Inflammatory macrophage treated with lipopolysaccharide for 1 hour (primary cell): Measurements from ENCODE around the gene AKR1B15.
"Not testable (repeated sequence)": the region's sequence is repeated elsewhere in the genome, so short reads cannot be mapped to it uniquely, and the experiment has no call there.

ENCODE experiments used
- DNase-seq, 2 donors: peaks; one replicate each; pipeline ENCODE4 v3.0.0-alpha.2; 2020 to 2022

Gene AKR1B15

DNA sequence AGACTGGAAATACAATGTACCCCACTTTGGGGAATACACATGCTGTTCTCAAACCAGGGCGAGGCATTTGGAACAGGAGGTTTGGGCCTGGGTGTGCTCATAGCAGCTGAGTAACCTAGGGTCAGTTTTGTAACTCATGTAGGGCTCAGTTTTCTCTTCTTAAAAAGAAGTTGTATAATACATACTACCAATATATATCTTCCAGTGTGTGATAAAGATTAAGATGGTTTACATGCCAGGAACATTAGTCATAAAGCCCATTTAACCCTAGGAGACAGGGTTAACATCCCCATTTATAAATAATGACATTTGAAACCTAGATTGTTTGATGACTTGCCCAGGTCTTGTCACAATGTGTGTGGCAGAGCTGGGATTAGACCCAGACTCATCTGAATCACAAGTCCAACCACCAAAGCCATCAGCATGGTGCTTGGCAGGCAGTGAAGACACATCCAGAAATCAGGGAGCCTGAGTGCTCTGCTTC, 15.6 kb upstream of the AKR1B15 start:
- DNase-seq: no peak

GRCh38 chr7:134534633-134535032, 14.3 kb upstream of the AKR1B15 start:
- DNase-seq: no peak

- no peak for DNase-seq
These were observed 13.5 kb upstream of the AKR1B15 start for GRCh38 chr7:134535272-134535918.

GRCh38 chr7:134535919-134536299, 13.0 kb upstream of the AKR1B15 start:
- DNase-seq: no peak

GRCh38 chr7:134536558-134536957, 12.4 kb upstream of the AKR1B15 start:
- not testable (repeated sequence) for DNase-seq

- not testable (repeated sequence) for DNase-seq
These were observed 11.6 kb upstream of the AKR1B15 start for GRCh38 chr7:134537273-134537781.

DNA sequence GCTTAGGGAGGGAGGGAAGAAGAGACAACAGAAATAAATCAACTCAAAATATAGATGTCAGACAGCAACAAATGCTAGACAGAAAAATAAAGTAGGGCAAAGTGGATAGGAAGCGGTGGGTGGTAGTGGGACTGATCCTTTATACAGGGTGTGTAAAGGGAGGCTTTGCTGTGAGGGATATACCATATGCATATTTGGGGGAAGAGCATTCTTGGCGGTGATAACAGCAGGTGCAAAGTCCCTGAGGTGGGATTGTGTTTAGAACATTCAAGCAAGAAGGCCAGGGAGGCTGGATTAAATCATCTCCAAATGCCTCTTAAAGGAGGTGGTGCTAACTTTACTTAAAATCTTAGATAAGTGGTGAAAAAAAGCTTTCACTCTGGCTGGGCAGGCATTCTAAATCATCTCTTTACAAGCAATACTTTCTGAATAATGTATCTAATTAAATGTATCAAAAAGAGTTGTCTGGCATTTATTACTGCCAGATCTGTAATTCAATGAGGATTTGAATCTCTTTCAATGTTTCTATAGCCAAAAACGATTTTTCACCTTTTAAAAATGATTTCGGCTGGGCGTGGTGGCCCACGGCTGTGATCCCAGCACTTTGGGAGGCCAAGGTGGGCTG, 9.4 kb upstream of the AKR1B15 start:
- DNase-seq: no peak

DNA sequence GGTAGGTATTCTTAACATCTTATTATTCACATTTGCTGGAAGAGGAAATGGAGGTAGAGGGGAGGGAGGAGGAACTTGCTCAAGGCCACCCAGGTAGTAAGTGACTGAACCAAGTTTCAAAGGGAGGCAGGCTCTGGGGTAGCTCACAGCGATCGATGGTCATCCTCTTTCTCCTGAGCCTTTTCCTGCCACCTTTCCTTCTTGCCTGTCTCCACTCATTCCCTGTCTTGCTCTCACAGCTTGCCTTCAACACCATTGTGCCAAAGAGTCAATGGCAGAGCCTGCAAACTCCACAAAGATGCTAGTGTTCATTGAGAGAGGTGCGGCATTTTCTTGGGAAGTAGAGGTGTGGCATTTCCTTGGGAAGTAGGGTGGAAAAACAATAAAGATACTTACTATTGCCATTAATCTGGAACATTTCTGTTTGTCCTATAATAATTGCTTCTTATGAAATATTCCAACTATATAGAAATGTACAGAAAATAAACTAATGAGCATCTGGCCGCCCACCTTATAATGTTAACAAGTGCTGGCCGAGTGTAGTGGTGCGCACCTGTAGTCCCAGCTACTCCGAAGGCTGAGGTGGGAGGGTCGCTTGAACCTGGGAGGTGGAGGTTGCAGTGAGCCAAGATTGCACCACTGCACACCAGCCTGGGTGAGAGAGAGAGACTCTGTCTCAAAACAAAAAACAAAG, 7.3 kb upstream of the AKR1B15 start:
- DNase-seq: not testable (repeated sequence)

GRCh38 chr7:134542195-134542771, 6.6 kb upstream of the AKR1B15 start:
- no peak for DNase-seq

DNA sequence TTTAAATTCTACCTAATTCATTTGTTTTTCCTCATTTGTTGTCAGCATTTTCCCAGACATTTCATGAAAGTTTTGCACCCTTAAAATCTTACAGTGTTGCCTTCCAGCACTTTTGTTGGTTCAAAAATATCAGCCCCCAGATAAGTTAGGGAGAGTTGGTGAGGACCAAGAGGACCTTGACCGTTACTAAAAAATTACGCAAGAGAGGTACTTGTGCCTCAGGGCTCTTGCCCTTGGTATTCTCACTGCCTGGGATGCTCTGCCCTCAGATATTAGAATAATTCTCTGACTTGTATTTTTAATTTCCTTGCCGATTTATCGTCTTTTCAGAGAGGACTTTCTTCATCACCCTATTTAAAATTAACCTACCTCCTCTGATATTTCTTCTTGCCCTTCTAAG, 3.5 kb upstream of the AKR1B15 start:
- no peak for DNase-seq

GRCh38 chr7:134545918-134546317, 3.0 kb upstream of the AKR1B15 start:
- no peak for DNase-seq

- no peak for DNase-seq
These were observed 2.0 kb upstream of the AKR1B15 start for GRCh38 chr7:134546955-134547354.

- peak; percentile 25 to 83 for DNase-seq
These were observed 1.4 kb upstream of the AKR1B15 start for GRCh38 chr7:134547397-134548054.

DNA sequence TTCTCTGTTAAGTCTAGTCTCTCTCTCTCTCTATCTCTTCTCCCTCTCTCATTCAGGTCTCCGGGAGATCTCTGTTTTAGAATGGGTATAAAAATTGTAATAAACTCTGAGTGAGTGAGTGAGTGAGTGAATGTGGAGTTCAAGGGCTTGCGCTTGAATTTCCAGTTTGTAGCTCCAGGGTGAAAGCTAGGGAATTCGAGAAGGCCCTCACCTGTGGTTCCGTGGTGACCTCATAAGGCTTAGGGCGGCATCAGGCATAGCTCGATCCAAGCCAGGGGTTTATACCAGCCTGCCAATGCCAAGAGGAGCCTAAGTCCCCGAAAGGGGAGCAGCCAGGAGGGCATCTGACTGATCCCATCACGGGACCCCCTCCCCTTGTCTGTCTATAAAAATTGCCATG, 456 bp downstream of the AKR1B15 start:
- no peak for DNase-seq

DNA sequence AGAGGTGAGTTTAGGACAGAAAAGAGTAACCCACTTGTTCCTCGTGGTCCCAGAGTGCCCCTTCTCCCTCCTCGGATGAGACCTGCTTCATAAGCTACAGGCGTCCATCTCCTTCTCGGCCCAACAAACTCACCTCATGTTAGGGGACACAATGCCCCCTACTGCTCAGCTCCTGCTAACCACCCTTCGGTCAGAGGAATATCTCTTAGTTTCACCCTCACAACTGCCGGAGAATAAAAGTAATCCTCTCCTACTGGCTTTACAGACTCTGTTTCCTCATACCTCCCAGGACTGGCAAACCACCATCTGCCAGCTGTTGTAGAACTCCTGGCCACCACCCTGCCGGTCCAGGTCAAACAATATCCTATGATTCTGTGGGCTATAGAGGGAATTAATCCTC, 3.2 kb downstream of the AKR1B15 start:
- no peak for DNase-seq

GRCh38 chr7:134553976-134554375, 5.1 kb downstream of the AKR1B15 start:
- no peak for DNase-seq

DNA sequence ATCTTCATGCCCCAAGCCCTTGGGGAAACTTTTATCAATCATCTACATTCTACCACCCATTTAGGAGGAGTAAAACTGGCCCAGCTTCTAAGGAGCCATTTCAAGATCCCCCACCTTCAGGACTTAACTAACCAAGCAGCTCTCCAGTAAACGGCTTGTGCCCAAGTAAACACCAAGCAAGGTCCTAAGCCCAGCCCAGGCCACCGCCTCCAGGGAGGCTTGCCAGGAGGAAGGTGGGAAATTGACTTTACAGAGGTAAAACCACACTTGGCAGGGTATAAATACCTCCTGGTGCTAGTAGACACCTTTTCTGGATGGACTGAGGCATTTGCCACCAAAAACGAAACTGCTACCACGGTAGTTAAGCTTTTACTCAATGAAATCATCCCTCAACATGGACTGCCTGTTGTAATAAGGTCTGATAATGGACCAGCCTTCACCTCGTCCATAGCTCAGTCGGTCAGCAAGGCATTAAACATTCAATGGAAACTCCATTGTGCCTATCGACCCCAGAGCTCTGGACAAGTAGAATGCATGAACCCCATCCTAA, 5.6 kb downstream of the AKR1B15 start:
- DNase-seq: no peak

DNA sequence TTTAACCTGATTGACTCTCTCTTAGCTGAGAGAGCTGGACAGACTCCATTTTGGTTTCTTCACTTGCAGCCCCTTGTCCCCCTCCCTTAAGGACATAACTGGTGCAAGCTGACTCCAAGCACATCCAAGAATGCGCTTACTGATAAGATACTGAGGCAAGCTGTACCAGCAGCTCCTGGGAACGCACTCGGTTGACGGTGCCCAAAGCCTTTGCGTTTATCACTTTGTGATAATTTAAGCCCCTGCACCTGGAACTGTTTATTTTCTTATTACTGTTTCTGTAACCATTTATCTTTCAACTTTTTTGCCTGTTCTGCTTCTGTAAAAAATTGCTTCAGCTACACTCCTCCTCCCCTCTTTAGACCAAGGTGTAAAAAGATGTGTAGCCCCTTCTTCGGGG, 8.5 kb downstream of the AKR1B15 start:
- no peak for DNase-seq

DNA sequence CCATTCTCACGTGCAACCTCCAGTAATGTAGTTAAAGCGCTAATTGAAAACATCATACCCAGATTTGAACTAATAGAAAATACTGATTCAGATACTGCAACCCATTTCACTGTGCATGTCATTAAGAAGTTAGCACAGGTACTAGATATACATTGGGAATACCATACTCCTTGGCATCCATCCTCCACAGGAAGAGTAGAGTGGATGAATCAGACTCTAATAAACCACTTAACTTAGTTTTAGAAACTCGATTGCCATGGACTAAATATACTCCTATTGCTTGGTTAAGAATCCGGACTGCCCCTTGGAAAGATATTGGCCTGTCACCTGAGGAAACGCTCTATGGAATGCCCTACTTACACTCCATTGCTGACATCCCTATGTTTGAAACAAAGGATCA, 9.5 kb downstream of the AKR1B15 start:
- DNase-seq: no peak

GRCh38 chr7:134561616-134562015, 12.7 kb downstream of the AKR1B15 start:
- DNase-seq: not testable (repeated sequence)

GRCh38 chr7:134562136-134562535, 13.2 kb downstream of the AKR1B15 start:
- DNase-seq: no peak

GRCh38 chr7:134563398-134563749, 14.5 kb downstream of the AKR1B15 start:
- not testable (repeated sequence) for DNase-seq

GRCh38 chr7:134565643-134566136, 16.8 kb downstream of the AKR1B15 start:
- DNase-seq: no peak
